Measurements from ENCODE around the gene STK38L.

DNA sequence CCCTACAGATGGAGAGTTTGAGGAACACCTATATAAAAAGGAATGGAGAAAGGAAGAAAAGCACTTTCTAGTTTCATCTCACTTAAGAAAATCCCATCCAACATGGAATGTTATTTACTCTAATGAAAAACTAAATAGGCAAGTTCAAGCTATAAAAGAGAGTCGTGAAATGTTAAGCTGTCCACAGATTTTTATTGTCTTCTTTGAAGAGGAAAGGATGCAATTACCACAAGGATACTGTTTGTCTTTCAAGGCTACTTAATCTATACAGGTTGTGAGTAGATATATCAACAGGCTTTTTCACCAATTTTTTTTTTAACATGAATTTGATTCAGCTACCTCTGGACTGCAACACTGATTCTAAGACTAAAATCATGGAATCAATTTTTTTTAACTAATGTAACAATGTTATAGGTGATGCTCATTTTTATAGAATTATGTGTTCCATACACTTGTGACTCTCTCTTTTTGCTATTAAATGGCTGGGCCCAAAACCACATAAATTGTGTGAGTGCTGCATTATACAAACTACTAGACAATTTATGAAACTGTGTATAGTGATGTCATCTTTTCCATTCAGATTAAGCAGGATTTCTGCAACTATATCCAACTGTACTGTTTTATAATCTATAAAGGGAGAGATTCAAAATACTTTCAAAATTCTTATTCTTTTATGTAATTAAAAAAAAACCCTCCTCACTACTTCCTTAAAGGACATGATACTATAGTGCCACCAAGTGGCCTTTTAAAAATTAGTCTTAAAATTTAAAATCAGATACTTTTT, 61.8 kb downstream of the STK38L start:
- TF ChIP-seq, protein P1, sequence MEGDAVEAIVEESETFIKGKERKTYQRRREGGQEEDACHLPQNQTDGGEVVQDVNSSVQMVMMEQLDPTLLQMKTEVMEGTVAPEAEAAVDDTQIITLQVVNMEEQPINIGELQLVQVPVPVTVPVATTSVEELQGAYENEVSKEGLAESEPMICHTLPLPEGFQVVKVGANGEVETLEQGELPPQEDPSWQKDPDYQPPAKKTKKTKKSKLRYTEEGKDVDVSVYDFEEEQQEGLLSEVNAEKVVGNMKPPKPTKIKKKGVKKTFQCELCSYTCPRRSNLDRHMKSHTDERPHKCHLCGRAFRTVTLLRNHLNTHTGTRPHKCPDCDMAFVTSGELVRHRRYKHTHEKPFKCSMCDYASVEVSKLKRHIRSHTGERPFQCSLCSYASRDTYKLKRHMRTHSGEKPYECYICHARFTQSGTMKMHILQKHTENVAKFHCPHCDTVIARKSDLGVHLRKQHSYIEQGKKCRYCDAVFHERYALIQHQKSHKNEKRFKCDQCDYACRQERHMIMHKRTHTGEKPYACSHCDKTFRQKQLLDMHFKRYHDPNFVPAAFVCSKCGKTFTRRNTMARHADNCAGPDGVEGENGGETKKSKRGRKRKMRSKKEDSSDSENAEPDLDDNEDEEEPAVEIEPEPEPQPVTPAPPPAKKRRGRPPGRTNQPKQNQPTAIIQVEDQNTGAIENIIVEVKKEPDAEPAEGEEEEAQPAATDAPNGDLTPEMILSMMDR (IDR thresholded peaks at IDR 0.05), result peak; percentile 13 to 55 (median 25)
- TF ChIP-seq POLR2A (IDR thresholded peaks at IDR 0.05), result no peak
- TF ChIP-seq POLR2AphosphoS5 (IDR thresholded peaks at IDR 0.05), result no peak
